HT1080 (cell line): ENCODE results near the gene HCST. TPM values are rescaled to one million over a fixed set of nuclear protein-coding genes. Genes with fewer than 3 reads are reported as not detected.
"Not testable (repeated sequence)": the region's sequence is repeated elsewhere in the genome, so short reads cannot be mapped to it uniquely, and the experiment has no call there.

Source experiments
- DNase-seq: peaks from one replicate; pipeline ENCODE4 v3.0.0-alpha.2; 2015; ENCODE audit warnings: low read depth
- total RNA-seq: library from RNA; depleted of rRNA; stranded (reverse); fragments of >200 nt; shearing (Covaris generic); gene quantifications from 2 replicates; pipeline ENCODE4 v1.2.3, GENCODE V29; 2014

The HCST gene
- total RNA-seq, 1 experiment from 2014 or later: not detected

GRCh38 chr19:35903550-35904179 is 1.3 kb downstream of the HCST start:
- peak; percentile 77 for DNase-seq

GRCh38 chr19:35904311-35905068 is 2.2 kb downstream of the HCST start:
- DNase-seq: no peak

GRCh38 chr19:35905178-35905727 is 2.9 kb downstream of the HCST start:
- peak; percentile 31 for DNase-seq

- no peak for DNase-seq
These were observed 5.0 kb downstream of the HCST start for GRCh38 chr19:35907377-35907745.

- DNase-seq: no peak
These were observed 5.7 kb downstream of the HCST start, which contains the start of gene TYROBP for GRCh38 chr19:35908010-35908441. TSS of gene TYROBP (minus strand) at chr19:35908295. CDS start at chr19:35908228, 67 bp downstream.

- no peak for DNase-seq
These were observed 6.8 kb downstream of the HCST start for GRCh38 chr19:35908973-35909683.

GRCh38 chr19:35909684-35910035 is 7.3 kb downstream of the HCST start:
- DNase-seq: no peak

GRCh38 chr19:35910355-35910754 is 8.0 kb downstream of the HCST start:
- not testable (repeated sequence) for DNase-seq

GRCh38 chr19:35911173-35911572 is 8.8 kb downstream of the HCST start:
- DNase-seq: no peak

GRCh38 chr19:35911790-35912189 is 9.5 kb downstream of the HCST start:
- peak; percentile 33 for DNase-seq

GRCh38 chr19:35913589-35913988 is 11.3 kb downstream of the HCST start:
- DNase-seq: peak; percentile 10

GRCh38 chr19:35915443-35915842 is 13.1 kb downstream of the HCST start:
- DNase-seq: no peak

GRCh38 chr19:35919306-35919705 is 17.0 kb downstream of the HCST start:
- no peak for DNase-seq

GRCh38 chr19:35921012-35921411 is 18.7 kb downstream of the HCST start:
- no peak for DNase-seq

GRCh38 chr19:35925501-35925900 is 23.2 kb downstream of the HCST start:
- DNase-seq: no peak

GRCh38 chr19:35928507-35928906 is 26.2 kb downstream of the HCST start:
- no peak for DNase-seq

GRCh38 chr19:35929876-35930275 is 27.5 kb downstream of the HCST start:
- DNase-seq: no peak

GRCh38 chr19:35931161-35931873 is 29.0 kb downstream of the HCST start:
- DNase-seq: peak; percentile 100

GRCh38 chr19:35931874-35932202 is 29.5 kb downstream of the HCST start:
- no peak for DNase-seq

GRCh38 chr19:35932291-35932936 is 30.1 kb downstream of the HCST start:
- no peak for DNase-seq
